ENCODE measurements around the gene PRKAG2.

The PRKAG2 gene

DNA sequence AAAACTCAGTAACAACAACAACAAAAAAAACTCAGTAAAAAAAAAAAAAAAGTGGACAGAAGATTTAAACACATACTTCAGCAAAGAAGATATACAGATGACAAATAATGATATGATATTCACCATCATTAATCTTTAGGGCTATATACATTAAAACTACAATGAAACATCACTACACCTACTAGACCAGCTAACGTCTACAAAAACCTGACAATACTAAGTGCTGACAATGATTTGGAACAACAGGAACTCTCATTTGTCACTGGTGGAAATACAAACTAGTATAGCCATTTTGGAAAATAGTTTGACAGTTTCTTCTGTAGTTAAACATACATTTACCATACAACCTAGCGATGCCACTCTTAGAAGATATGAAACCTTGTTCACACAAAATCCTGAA is 185.5 kb downstream of the PRKAG2 start:
- DNase-seq (ENCODE audit: low read depth), result no peak

DNA sequence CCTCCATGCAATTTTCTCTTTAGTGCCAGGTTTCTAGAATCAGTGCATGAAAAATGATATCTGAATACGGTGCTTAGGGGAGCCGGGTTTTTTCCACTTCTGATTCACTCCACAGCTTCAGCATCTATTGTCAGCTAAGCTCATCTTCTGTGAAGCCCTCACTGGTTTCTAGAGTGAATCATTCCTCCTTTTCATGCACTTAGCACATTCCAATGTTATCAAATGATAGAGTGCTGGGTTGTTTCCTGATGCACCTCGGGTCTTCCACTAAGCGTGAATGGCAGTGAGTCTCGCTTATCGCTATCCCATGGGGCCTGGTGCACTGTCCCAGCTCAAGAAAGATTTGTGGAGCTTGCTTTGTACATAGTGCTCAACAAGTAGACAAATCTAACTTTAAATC is 186.3 kb downstream of the PRKAG2 start:
- no peak for DNase-seq (ENCODE audit: low read depth)

DNA sequence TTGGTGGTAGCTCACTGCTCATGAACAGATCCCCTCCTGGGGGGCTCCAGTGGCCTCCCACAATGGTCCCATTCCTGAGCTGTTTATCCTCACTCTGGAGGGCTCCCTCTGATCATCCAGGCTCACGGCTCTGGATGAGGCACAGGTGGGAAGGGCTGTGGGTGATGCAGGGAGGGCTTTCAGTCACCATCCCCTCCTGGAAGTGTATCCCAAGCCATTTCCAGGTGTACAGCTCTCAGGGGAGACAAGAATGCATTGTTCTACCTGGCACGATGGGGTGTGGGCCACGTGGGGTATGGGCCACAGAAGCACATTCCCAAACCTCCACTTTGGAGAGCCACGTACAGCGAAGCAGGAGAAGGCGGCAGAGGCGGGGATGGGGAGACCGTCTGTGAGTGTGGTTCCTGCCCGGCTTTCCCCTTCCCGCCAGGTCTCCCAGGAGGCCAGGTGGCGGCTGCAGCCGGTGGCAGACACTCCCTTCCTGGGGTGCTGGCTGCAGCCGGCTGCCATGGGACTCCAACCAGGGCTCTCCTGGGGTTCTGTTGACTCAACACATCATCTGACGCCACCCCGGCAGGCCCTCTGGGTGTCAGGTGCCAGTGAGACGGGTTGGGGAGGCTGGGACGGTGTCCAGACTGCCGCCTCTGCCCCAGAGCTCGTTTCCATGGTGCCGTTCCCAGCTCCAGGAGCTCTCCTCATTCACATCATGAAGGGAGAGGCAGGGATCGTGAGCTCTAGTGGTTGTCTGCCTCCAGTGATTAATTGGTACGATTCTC is 187.5 kb downstream of the PRKAG2 start:
- no peak for DNase-seq (ENCODE audit: low read depth)

DNA sequence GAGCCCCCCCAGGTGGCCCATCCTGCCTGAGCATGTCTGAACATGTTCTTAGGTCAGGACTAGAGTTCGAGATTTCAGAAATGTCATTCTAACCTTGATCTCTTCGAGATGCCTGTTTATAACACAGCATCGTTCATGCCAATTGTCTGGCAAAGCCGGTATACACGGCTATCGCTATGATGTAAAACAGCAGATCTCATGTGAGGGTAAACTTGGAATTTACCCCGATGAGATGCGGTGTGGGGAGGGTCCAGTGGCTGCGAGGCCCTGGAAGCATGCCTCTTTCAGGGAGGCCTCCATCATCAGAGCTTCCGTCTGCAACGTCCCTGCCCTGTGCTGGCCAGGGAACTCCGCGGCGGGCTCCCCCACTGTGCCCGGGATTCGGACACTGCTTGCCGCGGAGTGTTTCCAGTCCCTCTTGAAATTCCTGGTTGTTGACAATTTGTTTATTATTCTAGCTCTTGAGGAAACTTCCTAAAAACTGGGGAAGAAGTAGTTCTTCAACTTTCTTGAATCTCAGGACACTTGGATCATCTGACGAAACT is 188.6 kb downstream of the PRKAG2 start:
- DNase-seq (ENCODE audit: low read depth), result no peak

DNA sequence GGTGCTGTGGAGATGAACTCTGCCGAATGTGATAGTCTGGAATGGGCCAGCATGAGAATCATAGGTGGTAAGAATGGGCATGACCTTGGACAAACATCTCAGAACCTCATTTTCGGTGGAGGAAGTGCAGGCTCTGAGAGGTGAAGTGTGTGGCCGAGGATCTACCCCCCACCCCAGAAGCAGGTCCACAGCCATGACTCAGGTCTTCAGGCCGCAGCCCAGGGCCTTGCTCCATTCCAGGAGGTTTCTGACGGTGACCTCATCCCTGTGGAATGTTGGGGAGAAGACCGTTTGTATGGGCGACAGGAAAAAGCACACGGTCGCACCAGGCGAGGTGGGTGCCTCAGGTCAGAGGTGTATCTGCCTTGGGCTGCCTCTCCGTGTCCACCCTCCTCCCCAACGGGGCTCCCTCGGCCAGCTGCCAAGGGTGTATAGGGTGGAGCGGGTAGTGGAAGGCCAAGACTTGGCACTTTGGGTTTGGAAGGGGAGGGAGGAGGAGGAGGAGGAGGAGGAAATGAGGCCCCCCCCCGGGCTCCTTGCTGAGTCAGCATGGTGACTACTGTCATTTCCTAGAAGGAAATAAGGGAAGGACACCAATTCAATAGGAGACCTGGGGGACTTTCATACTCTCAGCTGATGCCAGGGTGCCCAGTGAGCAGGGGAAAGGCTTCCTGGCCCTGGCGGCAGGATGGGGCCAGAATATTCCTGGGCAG is 189.2 kb downstream of the PRKAG2 start:
- DNase-seq (ENCODE audit: low read depth), result peak; percentile 94

DNA sequence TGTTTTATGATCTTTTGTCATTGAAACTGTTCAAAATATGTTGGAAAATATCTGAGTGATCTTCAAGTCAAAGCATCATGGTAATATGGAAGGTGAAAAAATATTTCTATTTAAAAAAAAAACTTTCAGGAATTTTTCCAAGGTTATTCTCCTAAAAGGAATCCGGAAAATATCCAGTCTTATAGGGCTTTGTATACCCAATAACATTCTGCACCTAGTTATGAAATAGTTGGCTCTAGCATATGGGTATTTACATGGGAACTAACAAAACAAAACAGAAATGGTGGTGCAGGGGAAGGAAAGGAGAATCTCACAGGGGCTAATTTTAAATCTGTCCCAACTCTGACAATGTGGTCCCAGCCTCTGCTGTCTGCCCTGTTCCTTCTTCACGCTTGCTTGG is 190.1 kb downstream of the PRKAG2 start:
- no peak for DNase-seq (ENCODE audit: low read depth)

DNA sequence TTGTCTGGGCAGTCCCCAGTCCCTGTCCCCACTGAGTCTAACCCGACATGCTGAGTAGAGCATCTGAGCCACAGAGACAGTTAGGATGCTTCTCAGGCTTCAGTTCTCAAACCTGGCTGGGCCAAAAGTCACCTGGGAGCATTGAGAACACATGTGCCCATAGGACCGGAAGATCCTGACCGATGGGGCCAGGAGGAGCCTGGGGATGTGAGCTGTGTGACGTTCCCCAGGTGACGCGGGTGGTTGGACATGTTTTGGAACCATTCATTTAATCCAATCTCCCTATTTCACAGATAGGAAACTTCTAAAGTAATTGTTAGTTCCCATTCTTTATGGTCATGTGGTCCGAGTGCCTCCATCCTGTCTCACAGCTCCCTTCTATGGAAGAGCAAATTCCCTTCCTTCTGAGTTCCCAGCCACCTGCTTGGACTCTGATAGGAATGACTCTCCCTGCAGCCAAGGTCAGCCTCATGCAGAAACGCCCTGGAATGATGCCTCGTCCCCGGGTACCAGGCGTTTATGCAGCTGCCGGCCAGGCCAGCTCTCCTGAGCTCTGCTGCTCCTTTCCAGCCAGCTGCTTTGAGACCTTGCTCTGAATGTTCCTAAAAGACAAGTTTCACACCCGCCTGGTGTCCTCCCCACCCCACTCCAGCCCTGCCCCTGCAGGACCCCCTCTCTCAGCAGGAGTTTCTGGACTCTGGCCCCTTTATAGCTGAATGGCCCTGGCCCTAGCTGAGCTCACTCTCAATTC is 190.7 kb downstream of the PRKAG2 start:
- DNase-seq (ENCODE audit: low read depth), result no peak

DNA sequence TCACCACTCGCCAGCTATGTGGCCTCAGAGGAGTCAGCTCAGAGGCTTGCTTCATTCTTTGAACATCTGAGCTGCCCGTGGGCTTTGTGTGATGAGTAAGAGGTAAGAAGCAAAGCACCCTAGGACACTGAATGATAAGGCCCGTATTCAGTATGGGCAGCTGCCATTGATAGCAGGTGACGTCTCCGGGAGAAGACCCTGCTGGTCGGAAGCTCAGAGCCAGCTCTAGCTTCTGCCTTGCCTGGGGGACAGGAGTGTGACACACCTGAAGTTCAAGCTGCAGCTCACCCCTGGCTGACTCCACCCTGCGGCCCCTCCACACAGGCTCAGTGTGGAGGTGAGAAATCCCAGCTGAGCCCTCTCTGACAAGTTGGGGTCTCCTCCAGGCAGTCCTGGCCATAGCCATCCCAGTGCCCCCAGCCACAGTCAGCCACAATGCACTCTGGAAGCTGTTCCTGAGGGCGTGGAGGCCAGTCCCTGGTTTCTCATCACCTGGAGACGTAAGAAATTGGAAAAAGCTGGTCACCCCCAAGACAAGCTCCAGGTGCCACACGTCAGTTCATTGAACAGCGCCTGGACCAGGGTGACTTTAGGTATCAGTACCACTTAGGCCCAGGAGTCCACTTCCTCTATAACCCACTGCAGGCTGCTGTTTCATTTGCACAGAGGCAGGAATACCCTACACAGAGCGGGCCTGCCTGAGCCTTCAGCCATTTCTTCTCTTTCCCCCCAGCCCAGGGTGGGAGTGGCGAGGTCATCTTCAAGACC is 192.3 kb downstream of the PRKAG2 start:
- DNase-seq (ENCODE audit: low read depth), result no peak

DNA sequence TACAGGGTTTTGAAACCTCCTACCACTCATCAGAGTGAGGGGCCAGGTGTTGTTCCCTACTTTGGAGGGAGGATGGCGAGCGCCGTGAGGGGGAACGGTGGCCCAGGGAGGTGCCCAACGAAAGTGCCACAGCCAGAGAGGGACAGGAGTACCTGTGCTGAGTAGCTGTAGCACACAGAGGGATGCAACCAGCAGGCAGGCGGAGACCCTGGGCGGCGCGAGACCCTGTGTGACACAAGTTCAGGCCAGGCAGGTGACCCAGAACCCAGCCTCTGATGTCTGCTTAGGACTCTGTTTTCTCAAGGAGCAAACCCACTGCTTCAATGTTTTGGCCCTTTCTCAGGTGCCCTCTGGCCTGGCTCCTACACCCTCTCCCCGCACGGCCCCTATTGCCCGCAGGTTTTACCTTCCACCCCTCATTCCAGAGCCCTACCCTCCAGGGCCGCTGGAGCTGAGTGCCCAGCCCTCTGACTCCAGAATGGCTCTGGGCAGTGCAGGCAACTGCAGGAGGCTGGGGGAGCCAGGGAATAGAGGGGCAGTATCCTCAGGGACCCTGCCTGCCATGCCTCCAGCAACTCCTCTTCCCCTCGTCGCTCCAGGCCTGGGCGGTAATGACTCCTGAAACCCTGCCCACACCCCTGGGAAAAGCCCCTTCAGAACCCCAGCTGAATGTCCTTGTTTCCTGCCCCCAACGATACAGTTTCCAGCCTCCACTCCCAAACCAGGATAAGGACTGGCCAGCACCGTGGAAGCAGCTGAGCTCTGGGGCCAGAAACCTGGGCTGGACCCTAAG is 193.1 kb downstream of the PRKAG2 start:
- DNase-seq (ENCODE audit: low read depth), result no peak

DNA sequence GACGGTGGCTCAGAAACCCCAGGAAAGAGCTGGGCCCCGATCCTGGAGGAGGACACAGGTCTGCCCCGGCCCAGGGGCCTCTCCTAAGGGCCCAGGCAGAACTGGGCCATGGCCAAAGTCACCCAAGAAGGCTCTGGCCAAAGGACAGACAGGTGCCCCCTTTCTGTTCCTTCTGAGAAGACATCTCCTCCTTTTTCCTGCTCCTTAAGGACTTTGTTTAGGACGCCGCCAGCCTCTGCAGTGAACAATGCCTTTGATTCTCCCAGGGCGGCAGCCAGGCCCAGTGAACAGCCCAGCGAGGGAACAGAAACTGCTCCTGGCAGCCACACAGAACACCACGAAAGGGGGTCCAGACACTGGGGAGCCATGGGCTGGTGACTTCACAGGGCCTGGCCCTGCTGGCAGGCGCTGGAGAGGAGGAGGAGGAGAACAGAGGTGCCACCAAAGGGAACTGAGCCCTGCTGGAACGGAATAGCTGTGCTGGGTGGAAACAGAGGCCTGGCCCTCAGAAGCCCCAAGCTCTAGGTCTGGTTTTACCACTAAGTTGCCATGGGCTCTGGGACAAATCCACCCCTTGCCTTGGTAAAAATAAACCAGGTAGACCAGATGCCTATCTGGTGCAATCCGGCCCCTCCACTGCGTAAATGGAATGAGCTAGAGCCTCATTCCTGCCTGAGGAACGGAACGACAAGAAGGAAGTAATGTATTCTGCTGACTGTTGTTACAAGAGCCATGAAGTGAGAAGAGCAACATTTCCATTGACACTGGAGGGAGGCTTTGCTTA is 193.9 kb downstream of the PRKAG2 start:
- DNase-seq (ENCODE audit: low read depth), result no peak

DNA sequence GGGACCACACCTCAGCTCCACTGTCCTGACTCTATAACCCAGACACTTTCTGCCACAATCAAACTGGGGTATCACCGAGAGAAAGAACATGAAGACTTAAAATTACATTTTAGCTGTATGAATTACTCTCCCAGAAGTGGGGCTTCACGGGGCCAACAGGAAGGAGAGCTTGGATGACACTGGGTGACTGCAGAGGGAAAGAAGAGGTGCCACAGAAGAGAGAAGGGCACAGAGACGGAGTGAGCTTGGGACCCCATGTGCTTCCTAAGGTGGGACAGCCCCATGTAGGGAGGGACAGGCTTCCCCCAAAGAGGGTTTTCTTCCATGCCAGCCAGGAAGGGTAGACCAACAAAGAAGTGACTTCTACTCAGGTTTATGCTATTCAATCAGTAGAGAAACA is 195.2 kb downstream of the PRKAG2 start:
- no peak for DNase-seq (ENCODE audit: low read depth)

DNA sequence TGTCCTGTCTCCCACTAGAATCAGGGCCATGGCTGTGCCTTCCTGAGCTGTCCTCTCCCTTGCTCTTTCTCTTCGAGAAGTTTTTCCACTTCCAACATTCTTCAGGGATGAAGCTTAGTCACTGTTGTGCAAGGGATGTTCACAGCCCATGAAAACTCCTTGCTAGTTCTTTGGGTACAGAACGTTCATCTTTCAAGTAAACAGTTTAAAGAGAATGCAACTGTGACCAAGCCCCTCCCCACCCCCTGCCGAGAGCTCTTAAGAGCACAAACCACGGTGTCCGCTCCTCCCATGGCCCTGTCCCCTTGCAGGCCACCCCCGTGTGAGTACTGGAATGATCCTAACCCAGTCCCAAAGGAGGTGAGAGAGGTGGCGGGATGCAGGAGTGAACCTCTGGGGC is 196.1 kb downstream of the PRKAG2 start:
- DNase-seq (ENCODE audit: low read depth), result no peak

DNA sequence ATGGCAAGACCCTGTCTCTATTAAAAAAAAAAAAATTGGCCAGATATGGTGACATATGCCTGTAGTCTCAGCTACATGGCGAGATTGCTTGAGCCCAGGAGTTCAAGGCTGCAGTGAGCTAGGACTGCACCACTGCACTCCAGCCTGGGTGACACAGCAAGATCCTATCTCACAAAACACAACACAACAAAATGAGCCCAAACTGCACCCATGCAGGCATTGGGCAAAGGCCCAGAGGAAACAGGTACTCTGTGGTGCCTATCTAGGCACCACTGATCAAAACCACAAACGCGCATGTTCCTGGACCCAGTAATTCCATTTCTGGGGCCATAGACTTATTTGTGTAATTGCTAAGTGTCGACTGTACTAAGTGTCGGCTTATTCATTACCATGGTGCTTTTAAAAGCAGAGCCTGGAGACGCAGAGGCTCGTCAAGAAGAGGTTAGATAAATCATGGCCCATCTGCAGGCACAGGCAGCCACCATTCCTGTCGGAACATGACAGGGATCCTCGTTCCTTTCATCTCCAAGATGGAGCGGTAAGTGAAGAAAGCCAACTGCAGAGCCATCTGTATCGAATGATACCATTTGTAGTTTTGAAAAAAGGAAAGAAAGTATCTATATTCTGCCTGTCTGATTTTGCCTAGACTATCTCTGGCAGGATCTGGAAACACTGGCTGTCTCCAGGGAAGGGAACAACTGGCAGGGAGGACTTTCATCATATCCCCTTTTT is 196.9 kb downstream of the PRKAG2 start:
- DNase-seq (ENCODE audit: low read depth), result no peak

DNA sequence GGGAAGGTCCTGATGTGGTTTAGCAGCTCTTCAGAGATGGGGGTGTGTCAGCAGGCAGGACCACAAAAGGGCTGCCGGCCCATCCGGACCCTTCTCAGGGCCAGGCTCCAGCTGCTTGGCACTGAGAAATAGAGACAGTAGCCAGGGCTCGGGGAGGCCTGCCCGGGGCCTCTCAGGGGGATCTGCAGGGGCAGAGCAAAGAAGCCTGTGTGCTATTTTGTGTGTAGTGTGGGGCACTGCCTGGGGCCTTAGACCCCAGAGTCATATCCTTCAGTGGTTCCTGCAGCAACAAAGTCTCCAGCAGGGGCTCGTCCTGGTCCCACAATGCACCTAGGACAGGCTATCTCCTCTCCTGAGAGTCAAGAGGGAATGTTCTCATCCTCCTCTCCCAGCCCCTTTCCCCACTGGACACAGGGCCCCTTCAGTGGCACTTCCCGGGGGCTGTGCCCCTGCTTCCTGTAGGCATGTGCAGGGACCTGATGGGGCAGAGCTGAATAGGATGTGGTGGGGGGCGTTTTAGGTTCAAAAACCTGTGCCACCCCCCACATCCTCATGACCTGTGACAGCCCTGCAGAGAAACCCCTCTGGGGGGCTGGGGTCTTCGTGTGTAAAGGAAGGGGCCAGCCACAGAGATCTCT is 197.7 kb downstream of the PRKAG2 start:
- DNase-seq (ENCODE audit: low read depth), result no peak

DNA sequence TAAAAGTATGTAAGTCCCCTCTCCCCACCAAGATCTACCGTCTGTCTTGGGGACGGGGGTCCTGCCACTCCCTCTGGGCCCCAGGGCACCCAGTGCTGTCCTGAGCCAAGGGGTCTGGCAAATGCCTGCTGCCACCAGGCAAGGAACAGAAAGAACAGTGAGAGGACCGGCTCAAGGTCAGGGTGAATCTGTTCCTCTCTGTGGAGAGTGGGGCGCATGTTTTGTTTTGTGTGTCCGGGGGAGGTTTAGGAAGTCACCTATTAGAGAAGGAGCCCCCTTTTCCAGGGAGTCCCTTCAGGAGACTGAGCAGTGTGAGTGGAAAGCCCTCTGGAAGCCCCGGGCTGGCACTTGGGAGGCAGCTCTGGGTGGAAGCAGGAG is 198.7 kb downstream of the PRKAG2 start:
- DNase-seq (ENCODE audit: low read depth), result no peak

DNA sequence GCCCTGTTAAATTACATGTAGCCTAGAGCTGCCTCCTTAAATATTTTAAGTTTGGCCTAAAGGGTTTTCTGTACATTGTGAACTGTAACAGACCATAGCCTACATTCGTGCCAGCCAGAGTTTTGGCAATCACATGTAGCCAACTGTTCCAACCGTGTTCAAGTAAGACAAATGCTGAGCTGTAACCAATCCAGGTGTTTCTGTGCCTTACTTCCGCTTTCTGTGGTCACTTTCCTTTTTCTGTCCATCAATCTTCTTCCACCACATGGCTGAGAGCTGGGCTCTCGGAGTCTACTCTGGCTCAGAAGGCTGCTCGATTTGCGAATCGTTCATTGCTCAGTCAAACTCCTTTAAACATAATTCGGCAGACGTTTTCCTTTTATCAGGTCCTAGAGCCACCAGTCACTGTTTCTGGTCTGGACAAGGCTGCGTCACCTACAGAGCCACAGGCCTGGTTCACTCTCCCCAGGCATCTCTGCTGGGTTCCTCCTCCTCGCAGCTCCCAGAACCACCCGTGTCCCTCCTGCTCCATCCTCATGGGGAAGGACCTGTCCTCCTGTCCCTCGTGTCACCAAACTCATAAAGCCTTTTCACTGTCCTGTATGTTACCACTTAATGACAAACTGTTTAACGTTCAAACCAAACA is 199.2 kb downstream of the PRKAG2 start:
- no peak for DNase-seq (ENCODE audit: low read depth)

DNA sequence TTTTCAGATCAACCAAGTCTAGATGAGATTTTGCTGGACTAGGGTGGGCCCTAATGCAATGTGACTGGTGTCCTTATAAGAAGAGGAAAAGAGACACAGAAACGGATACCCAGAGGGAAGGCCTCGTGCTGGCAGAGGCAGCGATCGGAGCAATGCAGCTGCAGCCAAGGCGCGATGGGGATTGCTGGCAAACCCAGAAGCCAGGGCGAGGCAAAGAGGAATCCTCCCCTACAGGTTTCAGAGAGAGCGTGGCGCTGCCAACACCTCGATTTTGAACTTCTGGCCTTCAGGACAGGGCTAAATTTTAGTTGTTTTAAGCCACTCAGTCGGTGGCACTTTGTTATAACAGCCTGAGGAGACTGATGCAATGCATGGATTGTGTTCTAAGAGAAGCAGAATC is 200.2 kb downstream of the PRKAG2 start:
- no peak for DNase-seq (ENCODE audit: low read depth)

DNA sequence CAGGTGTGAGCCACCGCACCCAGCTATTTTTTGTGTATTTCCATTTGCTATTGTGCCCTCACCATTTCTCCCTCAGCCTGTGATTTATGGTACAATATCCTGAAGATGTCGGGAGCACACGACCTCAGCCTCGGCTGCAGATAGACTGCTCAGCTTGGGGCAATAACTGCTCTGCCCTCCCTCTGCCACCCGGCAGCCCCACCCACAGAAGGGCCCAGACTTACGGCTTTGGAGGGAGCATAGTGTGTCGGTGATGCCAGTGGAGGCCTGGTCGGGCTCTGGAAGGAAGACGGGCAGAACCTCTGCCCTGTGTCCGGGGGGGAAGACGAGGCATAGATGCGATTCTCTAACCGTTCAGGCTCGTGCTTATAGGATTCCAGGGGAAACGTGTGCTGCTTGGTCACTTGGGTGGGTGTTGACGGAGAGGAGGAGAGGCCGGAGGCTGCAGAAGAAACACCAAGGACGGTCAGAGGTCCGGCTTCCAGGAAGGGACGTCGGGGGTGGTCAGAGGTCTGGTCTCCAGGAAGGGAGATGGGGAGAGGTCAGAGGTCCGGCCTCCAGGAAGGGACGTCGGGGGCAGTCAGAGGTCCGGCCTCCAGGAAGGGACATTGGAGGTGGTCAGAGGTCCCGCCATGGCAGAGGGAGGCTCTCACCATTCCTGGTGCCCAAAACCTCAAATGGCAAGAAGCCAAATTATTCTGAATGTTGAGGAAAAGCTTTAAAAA is 201.6 kb downstream of the PRKAG2 start:
- DNase-seq (ENCODE audit: low read depth), result no peak
